GM21381 (cell line): Measurements from ENCODE around the gene SPSB4.

ENCODE experiments used
- ATAC-seq: cut with Tn5 transposase; IDR thresholded peaks from one replicate; pipeline ENCODE4 v1.9.1; 2021; ENCODE audit warnings: mild to moderate bottlenecking, moderate library complexity; ENCODE audit not compliant: unreplicated experiment

SPSB4 gene

DNA sequence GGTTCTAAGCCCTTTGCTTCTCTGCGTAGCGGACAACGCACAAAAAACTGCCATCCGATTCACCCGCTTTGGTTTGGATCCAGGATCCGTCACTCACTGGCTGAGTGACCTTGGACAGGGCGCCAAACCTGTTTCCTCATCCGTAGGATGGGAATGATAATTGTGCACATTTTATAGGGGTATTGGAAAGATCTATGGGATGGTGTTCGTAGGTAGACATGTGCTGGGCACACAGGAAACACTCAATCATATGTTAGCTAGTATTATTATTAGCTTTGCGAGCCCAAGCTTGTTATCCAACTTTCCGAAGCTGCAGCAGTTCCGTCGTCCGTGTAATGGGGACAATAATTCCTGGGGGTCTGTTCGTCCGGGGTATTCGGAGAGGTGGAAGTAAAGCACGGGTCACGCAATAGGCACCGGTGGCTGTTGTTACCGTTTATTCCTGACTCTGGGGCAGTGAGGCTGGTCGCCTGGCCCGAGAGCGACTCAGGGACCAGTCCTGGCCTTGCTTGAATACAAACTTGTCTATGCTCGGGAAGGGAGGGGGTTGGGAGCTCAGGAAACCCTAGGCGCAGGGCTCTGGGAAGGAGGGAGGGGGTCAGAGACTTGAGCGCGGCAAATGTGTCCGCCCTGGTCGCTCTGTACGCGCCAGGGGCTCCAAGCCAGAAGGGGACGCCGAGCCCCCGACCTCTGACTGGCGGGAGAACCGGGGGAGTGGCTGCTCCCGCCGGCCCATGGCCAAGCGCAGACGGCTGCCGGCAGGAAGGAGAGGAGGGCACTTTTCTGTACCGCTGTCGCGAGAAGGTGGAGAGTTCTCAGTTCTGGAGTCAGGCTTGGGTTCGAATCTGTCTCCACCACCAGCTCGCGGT is 1.3 kb downstream of the SPSB4 start:
- ATAC-seq = no peak

DNA sequence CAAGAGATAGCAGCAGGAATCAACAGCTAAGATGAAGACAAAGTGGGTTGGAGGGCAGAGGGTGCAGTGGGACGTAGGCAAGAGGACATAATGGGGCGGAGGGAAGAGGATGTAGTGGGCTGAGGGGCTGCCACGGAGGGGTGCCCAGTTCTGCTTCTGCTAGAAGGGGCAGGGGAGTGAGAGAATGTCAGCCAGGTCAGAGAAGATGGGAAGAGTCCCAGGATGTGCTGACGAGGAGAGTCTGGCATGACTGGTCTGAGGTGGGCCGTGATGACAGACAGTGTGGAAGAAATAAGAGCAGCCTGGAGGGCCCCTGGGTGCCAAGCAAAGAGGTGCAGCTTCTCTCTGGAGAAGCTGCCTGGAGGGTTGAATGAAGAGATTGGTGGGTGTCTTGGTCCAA is 4.0 kb downstream of the SPSB4 start:
- no peak for ATAC-seq

DNA sequence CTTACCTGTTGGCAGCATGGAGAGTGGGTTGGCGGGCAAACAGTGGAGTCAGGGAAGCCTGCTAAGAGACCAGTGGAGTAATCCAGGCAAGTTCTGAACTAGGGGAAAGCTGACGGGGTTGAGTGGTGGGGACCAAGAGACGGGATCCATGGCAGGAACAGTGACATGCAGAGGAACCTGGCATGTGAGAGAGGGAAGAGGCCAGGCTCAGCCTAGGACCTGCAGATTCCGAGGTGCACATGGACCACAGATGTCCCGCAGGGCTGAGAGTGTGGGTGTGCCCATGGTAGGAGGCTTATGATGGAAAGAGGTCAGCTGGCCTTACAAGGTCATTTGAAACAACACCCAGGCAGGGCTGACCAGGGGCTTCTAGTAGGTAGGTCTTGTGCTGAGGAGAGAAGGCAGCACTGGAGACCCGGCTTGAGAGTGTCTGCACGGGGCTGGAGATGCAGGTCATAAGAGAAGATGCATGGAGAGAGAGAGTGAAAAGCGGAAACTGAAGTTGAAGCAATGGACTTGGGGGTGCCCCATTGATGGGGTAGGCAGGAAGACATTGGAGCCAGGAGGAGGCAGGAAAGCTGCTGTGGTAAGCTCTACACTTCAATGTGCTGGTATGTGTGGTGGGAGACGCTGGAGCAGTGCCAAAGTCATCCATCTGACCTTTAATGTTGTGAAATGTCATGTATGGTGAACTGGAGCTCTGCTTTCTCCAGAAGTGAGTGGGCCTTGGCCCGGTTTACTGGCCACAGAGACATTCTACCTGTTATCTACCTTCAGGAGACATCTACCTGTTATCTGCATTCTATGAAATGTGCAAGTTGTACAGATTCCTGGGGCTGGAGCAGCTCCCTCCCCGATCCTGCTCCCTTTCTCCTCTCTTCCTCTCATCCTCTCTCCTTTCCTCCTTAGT is 4.6 kb downstream of the SPSB4 start:
- ATAC-seq = no peak

DNA sequence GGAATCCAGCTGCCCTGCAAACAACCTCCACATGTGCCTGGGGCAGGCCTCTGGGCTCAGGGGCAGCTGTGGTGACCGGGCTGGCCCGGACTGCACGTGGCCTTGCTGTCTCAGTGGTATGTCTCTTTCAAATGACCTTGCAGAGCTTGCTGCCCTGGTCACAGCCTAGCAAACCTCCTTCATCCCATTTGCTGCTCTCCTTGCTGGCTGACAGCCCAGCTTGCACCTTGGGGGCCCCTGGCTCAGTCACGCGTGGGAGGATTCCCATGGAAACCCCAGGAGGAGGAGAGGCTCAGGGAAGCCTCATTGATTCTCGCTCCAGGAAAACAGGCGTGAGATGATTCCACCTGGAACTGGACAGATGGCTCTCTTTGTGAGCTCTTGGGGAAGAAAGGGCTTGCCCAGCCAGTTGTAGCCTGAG is 5.6 kb downstream of the SPSB4 start:
- ATAC-seq = no peak

DNA sequence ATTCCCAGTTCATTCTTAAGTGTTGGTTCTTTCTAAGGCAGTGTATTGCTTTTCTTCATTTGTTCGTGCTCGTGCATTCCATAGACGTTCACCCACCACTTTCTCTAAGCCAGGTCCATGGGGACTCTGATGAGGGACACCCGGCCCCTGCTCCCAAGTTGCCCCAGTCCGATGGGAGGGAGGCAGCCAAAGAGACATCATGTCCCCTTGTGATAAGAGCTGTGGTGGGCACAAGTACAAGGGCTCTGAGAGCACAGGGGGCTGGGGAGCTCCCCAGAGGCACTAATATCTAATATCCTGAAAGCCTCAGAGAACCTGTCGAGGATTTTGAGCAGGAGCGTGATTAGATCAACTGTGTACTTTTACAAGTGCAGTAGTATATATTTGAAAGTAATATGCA is 6.3 kb downstream of the SPSB4 start:
- no peak for ATAC-seq

DNA sequence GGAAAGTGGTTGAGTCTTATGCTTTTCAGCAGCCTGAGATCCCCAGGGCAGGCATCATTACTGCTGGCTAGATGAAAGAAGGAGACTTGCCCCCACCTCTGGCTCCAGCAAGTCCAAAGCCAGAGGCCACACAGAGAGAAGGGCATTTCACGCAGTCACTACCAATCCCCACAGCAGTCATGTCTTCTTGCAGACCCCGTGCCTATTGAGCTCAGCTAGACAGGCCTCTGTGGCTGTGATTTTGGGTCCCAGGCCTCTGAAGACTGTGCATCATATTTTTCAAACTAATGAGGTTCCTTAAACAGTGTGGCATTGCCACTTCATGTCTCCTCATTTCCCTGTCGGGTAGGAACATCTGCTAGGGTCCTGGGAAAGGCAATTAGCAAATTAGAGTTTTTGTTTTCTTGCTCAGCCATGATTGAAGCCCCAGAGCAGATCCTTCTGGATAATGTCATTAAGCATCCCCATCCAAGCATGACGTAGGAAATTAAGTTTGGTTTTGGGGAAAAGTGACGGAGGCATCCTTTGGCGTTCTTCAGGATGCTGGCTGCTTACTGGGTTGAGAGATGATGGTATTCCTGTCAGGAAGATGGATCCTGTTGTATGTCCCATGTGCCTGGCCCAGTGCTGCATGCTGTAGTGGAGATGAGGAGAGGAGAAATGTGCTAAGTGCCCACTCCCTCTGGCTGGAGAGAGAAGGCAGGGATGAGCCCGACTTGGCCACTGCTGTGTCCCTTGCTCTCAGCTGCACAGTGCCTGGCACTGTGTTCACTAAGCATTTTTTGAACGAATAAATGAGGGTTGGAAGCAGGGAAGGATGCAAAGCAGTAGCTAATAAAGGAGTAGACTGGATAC is 7.0 kb downstream of the SPSB4 start:
- no peak for ATAC-seq

DNA sequence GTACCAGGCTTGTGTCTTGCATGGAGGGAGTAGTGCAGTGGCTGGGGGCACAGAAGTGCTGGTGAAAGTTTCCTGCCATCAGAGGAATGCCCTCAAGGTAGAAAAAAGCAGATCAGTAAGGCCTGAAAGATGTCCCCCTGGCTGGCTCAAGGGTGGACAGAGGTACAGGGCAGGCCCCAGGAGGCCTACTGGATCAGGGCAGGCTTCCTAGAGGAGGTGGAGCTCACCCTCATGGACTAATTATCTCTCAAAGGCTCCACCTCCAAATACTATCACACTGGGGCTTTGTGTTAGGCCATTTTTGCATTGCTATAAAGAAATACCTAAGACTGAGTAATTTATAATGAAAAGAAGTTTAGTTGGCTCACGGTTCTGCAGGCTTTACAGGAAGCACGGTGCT is 7.8 kb downstream of the SPSB4 start:
- ATAC-seq = no peak

DNA sequence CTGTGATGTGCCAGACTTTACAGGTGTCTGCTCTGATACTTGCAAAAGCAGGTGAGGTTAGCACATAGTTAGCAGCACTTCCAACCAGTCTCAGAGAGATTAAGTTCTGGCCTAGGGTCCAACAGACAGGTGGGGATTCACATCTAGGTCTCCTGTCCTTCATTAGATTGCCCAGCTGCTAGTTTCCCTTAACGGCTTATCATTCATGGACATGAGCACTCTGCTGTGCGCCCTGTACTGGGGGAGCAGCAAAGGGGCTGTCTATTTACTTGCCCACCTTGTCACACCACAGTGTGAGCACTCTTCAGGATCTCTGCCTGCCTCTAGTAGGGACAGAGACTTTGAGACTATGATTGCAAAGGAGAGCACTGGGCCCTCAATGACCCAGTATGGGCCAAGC is 8.7 kb downstream of the SPSB4 start:
- ATAC-seq = no peak

DNA sequence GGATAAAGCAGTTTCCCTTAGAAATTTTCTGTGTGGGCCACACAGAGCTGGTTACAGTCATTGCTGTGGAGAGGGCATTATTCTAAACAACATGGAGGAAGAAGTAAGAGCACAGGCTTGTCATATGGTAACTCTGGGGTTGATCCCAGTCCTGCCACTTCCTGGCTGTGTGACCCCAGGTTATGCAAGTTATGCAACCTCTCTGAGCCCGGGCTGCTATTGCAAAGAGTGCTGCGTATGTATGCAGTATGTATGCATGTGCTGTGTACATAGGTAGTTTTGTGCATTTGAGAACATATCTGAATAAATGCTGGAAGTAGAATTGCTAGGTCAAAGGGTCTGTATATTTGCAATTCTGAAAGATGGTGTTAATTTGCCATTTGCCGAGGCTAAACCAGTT is 9.2 kb downstream of the SPSB4 start:
- no peak for ATAC-seq

DNA sequence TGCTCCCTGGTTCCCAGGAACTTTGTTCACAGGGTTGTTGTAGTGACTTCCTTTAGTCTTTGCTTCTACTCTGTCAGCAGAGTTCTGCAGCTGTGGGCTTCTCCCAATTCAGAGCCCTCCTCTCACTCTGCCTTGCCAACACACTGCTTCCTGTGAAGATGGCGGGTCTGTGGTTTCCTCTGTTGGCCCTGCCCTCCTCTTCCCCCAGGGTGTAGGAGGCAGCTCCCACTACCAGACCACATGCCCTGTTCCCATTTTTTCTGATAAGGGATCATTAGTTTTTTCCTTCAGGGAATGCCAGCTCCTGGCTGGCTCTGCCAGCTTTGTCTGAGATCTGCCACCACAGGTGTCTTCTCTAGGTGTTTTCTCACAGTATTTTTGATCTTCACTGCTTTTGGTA is 12.7 kb downstream of the SPSB4 start:
- no peak for ATAC-seq

DNA sequence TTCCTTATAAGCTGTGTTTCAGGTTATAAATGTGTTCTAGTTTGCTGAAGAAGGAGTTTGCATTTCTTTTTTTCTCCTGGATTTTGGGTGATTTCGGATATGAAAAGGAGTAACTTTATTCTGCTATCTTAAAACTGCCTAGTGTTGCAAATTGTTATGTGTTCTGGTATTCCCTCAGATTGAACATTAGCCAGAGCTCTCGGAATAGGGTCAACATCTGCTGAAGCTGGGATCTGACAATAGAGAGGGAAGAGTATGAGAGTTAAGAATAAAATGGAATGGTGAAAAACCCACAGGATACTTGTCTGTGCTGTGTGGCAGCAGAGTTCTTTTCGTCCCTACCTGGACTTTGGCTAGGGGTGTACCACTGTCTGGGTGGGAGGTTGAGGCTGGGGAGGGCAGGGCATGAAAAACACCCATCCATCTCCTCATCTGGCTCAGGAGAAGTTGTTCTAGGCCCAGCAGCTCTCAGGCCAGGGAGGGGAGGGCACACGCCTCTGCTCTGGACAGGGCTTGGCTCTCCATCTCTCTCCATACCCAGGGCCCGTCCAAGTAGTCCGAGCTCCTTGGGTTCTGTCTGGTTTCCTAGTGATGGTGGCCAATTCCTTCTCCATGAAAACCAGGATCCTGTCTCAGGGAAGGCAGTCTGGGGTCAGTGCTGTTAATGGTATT is 13.2 kb downstream of the SPSB4 start:
- no peak for ATAC-seq

DNA sequence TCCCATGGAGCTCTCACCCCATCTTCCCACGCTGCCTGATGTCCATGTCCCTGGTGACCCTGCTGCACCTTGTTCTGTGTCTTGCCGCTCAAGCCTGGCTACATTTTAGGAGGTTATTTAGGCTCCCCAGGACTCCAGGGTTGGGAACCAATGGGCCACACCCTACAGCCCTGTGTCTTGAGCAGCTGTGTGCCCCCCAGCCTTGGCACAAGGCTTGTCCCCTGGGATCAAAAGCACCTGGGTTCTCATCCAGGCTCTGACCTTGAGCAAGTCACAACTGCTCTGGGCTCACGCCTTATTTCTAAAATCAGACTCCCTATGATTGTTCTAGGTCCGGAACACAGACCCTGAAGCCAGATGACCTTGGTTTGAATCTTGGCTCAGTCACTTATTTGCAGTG is 14.1 kb downstream of the SPSB4 start:
- no peak for ATAC-seq

DNA sequence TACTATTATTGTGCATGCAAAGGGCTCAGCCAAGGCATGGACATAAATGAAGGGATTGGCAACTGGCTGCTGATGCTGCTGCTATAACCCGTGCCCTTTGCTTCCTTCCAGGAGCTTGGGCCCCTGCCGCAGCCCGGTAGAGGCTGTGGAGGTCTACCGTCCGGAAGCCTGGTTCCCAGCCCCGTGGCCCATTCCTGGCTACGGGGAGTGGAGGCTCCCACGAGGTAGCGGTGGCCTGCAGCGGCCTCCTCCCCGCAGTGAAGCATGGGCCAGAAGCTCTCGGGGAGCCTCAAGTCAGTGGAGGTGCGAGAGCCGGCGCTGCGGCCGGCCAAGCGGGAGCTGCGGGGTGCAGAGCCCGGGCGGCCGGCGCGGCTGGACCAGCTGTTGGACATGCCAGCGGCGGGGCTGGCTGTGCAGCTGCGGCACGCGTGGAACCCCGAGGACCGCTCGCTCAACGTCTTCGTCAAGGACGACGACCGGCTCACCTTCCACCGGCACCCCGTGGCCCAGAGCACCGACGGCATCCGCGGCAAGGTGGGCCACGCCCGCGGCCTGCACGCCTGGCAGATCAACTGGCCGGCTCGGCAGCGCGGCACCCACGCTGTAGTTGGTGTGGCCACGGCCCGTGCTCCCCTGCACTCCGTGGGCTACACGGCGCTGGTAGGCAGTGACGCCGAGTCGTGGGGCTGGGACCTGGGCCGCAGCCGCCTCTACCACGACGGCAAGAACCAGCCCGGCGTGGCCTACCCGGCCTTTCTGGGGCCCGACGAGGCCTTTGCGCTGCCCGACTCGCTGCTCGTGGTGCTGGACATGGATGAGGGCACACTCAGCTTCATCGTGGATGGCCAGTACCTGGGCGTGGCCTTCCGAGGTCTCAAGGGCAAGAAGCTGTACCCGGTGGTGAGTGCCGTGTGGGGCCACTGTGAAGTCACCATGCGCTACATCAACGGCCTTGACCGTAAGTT is 15.0 kb downstream of the SPSB4 start:
- ATAC-seq = no peak

DNA sequence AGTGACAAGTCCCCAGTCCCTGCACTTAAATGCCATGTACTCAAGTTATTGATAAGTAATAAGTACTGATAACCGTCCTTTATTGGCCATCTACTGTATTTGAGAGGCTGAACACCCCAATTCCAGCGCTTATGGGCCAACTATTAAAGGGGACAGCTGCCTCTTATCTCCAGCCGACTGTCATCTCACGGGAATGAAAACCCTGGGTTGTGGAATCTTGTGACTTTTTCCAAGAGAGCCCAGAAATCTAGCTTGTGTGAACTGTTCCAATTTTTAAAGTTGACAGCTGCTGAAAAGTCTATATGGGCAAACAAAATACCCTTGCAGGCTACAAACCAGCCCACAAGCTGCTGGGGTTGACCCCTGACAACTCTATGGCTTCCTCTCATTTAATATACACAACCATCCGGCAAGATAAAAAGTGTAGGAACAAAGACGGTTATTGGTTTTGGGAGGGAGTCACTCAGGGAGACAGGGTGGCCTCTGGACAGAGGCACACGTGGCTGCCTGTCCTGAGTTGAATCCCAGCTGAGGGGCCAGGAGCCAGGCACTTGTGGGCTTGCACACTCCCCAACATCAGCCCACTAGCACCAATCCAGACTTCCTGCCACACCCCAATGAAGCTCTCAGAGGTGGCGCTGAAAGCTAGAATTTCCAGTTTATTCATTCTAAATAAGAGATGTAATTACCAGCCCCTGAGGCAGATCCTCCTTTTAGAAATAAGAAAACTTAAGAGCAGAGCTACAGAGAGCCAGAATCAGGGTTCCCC is 16.2 kb downstream of the SPSB4 start:
- ATAC-seq = no peak

DNA sequence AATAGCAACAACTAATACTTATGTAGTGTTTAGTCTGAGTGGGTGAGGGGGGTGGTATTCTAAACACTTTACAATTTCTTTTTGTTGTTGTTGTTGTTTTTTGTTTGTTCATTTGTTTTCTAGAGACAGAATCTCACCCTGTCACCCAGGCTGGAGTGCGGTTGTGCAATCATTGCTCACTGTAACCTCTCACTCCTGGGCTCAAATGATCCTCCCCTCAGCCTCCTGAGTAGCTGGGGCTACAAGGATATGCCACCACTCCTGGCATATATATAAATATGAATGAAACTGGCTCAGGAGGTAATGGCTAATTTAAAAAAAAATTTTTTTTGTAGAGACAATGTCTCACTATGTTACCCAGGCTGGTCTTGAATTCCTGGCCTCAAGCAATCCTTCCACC is 19.1 kb downstream of the SPSB4 start:
- ATAC-seq = no peak

DNA sequence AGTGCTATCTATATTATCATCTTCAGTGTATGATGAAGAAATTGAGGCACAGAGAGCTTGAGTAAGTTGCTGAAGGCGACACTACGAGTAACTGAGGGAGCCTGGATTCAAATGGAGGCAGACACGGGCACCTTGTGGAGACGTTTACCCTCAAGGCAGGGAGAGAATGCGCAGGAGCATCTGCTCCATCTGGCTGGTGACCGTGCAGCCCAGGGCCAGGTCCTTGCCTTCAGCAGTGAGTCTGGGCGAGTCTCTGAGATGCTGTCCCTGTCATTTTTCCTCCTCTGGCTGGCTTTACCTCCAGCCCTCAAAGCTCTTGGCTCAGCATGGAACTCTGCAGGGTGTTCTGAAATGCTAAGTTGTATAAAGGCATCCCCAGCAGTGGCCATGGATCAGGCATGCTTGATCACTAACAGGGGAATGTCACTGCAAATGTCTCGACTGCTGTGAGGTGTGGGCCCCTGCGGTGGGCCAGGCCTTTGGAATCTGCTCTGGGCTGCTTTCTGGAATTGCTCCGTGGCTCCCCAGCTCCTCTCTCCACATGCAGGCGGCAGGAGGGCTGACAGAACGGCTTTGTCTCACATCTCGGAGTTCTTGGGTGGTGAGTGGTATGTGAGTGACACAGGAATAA is 19.7 kb downstream of the SPSB4 start:
- ATAC-seq = no peak

DNA sequence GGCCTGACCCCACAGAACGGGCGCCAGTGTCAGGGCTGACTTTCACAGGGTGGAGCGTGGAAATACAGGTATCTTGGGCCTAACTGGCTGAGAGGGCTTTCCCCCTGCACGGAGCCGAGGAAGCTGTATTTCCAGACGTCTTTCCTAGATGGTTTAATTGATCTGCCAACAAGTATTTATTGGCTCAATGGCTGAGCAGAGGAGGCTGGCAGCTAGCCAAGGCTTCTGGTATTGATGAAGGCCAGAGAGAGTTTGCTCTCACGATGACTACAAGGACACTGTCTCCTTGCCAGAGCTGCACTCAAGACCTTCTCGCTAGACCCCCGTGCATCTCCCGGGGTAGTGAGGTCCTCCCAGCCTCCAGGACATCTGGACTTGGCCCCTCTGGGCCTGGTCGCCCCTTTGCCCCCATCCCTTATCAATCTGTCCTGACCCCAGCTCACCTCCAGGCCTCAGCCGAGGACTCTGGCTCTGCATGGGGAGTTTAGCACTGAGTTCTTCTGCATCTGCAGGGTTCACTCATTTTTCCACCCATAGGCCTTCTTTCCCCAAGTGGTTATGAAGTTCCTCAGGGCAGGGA is 20.6 kb downstream of the SPSB4 start:
- ATAC-seq = no peak

DNA sequence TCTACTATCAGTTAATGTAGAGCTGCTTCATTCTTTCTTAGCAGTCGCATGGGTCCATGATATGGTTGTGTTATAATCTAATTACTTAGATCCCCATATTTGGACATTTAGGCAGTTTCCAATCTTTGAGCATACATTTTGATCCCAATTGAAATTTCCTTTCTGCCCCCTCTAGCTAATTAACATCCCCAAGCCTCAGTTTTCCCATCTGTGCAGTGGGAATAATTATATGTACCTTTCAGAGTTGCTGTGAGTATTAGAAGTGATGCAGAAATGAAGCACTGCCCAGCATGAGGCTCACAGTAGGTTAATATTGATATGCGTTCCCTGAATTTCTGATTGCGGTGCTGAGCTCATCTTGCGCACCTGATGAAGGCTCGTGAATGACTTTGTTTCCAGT is 21.8 kb downstream of the SPSB4 start:
- ATAC-seq = no peak
